A549 (cell line): ENCODE measurements around the gene TRERF1.

Source experiments
- CBX2 ChIP-seq: fragments of 200-600 bp; sonication (generic); IDR thresholded peaks from 2 replicates; pipeline ENCODE4 v1.6.1; 2016; ENCODE audit warnings: low read depth, mild to moderate bottlenecking, borderline replicate concordance
- CHD2 ChIP-seq: fragments of 150-350 bp; IDR thresholded peaks from 2 replicates; pipeline ENCODE4 v1.6.1; 2014; ENCODE audit warnings: low read length; ENCODE audit not compliant: partially characterized antibody
- CTCF ChIP-seq: fragments of >200 bp; sonication (Bioruptor Twin); formaldehyde crosslinking; IDR thresholded peaks from 3 replicates; pipeline ENCODE4 v1.5.1; 2016
- EP300 ChIP-seq, 2 experiments: fragments of >200 bp; sonication (Bioruptor Twin); formaldehyde crosslinking; IDR thresholded peaks; 2 replicates in 1 of 2; 3 replicates in 1 of 2; pipeline ENCODE4 v1.6.1; 2016 to 2017
- ESRRA ChIP-seq: fragments of 150-350 bp; IDR thresholded peaks from 2 replicates; pipeline ENCODE4 v1.6.1; 2014; ENCODE audit warnings: mild to moderate bottlenecking, low read length, borderline replicate concordance
- POLR2A ChIP-seq: IDR thresholded peaks from 2 replicates; pipeline ENCODE4 v1.6.1; 2012; ENCODE audit warnings: mild to moderate bottlenecking, low read length
- TFCP2L1 ChIP-seq: fragments of 250-450 bp; sonication (Bioruptor Pico); IDR thresholded peaks from 2 replicates; pipeline ENCODE4 v1.5.0; 2021; ENCODE audit warnings: mild to moderate bottlenecking

- TF ChIP-seq POLR2A = no peak
- no peak for TF ChIP-seq TFCP2L1 (CRISPR knock-in tag)
- TF ChIP-seq ESRRA = no peak
- TF ChIP-seq EP300 (IDR thresholded peaks at IDR 0.05) = no peak
- no peak for TF ChIP-seq CTCF
- no peak for TF ChIP-seq CHD2
- no peak for TF ChIP-seq CBX2
Observed at GRCh38 chr6:42488129-42488528, 36.4 kb upstream of the TRERF1 start.
